ENCODE measurements around the gene CRNKL1.

CRNKL1 gene

GRCh38 chr20:20036756-20037155 is 15.5 kb downstream of the CRNKL1 start:
- Histone ChIP-seq H3K4me1 (ENCODE audit: low read depth, poor library complexity, severe bottlenecking) (no peaks in the 10 kb centered on the region), H4K20me1 (ENCODE audit: insufficient read depth) (no peaks in the 10 kb centered on the region), H3K27me3 (ENCODE audit: insufficient read depth, low read depth) (no peaks in the 10 kb centered on the region), H3K27ac (no peak overlapping the region), H3K9ac (no peak overlapping the region), H3K4me2 (no peak overlapping the region), H2AFZ (ENCODE audit: low read depth) (no peak overlapping the region), H3K36me3 (ENCODE audit: insufficient read depth) (0 out of 2 replicates have a peak, but pooled peaks cover 5% of the 10 kb centered on the region), H3K4me3 (IDR thresholded peaks at IDR 0.05; ENCODE audit: insufficient read depth, low read depth, low read length) (no peak overlapping the region), H3K79me2 (ENCODE audit: insufficient read depth, low read depth) (no peaks in the 10 kb centered on the region)
- TF ChIP-seq, protein P1, sequence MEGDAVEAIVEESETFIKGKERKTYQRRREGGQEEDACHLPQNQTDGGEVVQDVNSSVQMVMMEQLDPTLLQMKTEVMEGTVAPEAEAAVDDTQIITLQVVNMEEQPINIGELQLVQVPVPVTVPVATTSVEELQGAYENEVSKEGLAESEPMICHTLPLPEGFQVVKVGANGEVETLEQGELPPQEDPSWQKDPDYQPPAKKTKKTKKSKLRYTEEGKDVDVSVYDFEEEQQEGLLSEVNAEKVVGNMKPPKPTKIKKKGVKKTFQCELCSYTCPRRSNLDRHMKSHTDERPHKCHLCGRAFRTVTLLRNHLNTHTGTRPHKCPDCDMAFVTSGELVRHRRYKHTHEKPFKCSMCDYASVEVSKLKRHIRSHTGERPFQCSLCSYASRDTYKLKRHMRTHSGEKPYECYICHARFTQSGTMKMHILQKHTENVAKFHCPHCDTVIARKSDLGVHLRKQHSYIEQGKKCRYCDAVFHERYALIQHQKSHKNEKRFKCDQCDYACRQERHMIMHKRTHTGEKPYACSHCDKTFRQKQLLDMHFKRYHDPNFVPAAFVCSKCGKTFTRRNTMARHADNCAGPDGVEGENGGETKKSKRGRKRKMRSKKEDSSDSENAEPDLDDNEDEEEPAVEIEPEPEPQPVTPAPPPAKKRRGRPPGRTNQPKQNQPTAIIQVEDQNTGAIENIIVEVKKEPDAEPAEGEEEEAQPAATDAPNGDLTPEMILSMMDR (conservative IDR thresholded peaks at IDR 0.05; ENCODE audit: low read depth, low read length): no peak

- H4K20me1 ChIP-seq (ENCODE audit: insufficient read depth): no peaks in the 10 kb centered on the region
- no peak overlapping the region for H3K4me3 ChIP-seq (IDR thresholded peaks at IDR 0.05; ENCODE audit: insufficient read depth, low read depth, low read length)
- no peaks in the 10 kb centered on the region for H3K27me3 ChIP-seq (ENCODE audit: insufficient read depth, low read depth)
- no peak overlapping the region for H3K9ac ChIP-seq
- TF ChIP-seq, protein P1 (conservative IDR thresholded peaks at IDR 0.05; ENCODE audit: low read depth, low read length): no peak
- H3K4me1 ChIP-seq (ENCODE audit: low read depth, poor library complexity, severe bottlenecking): peaks cover 6% of the 10 kb centered on the region
- H2AFZ ChIP-seq (ENCODE audit: low read depth): no peak overlapping the region
- H3K36me3 ChIP-seq (ENCODE audit: insufficient read depth): 0 out of 2 replicates have a peak, but pooled peaks cover 5% of the 10 kb centered on the region
- no peak overlapping the region for H3K27ac ChIP-seq
- H3K4me2 ChIP-seq: no peak overlapping the region
- H3K79me2 ChIP-seq (ENCODE audit: insufficient read depth, low read depth): no peaks in the 10 kb centered on the region
Measured at GRCh38 chr20:20034486-20034885, 17.8 kb downstream of the CRNKL1 start.

DNA sequence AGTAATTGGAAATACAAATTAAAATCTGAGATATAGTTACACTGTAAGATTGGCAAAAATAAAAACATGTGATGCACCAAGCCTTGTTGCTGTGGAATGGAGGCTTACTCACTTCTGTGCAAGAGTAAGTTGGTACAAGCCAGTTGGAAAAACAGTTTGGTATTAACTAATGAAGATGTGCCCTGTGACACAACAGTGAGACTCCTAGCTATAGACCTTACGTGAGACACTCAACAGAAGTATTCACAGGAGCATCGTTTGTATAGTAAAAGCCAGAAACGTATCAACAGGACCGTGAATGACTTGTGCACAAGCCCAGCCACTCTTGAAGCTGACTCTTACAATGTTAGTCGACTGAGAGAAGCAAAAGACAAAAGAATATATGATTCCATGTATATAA is 20.5 kb downstream of the CRNKL1 start:
- Histone ChIP-seq H3K36me3 (ENCODE audit: insufficient read depth) (0 out of 2 replicates have a peak, but pooled peaks cover 5% of the 10 kb centered on the region), H3K27ac (no peak overlapping the region), H3K4me1 (ENCODE audit: low read depth, poor library complexity, severe bottlenecking) (peaks cover 6% of the 10 kb centered on the region)

DNA sequence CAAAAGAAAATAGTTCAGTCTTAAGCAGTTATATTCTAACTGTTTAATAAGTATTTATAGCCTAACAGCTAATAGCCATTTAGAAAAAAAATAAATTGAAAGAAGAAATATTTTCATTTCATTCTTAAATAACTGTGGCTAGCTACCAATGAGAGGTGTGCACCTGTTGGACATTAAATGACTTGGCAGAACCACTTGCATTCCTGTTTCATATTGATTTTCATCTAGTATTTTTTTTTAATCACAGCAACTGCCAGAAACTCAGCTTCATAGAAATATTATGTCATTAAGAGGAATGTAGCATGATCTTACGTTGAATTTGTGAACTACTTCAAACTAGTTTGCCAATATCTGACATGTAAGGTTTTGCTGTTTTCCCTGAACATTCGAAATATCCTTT is 25.0 kb downstream of the CRNKL1 start:
- Histone ChIP-seq H3K27me3 (ENCODE audit: insufficient read depth, low read depth) (no peaks in the 10 kb centered on the region), H2AFZ (ENCODE audit: low read depth) (no peak overlapping the region), H3K4me2 (no peak overlapping the region), H3K79me2 (ENCODE audit: insufficient read depth, low read depth) (peaks cover 61% of the 10 kb centered on the region), H3K4me1 (ENCODE audit: low read depth, poor library complexity, severe bottlenecking) (peaks cover 24% of the 10 kb centered on the region), H3K9ac (no peak overlapping the region), H3K27ac (no peak overlapping the region), H4K20me1 (ENCODE audit: insufficient read depth) (no peaks in the 10 kb centered on the region), H3K36me3 (ENCODE audit: insufficient read depth) (no peaks in the 10 kb centered on the region), H3K4me3 (IDR thresholded peaks at IDR 0.05; ENCODE audit: insufficient read depth, low read depth, low read length) (no peak overlapping the region)
- TF ChIP-seq, protein P1 (conservative IDR thresholded peaks at IDR 0.05; ENCODE audit: low read depth, low read length): no peak

More for the DNA sequence above, 20.5 kb downstream of the CRNKL1 start:
- Histone ChIP-seq H3K4me3 (IDR thresholded peaks at IDR 0.05; ENCODE audit: insufficient read depth, low read depth, low read length) (no peak overlapping the region), H3K27me3 (ENCODE audit: insufficient read depth, low read depth) (no peaks in the 10 kb centered on the region), H3K4me2 (no peak overlapping the region), H2AFZ (ENCODE audit: low read depth) (no peak overlapping the region), H3K9ac (no peak overlapping the region), H3K79me2 (ENCODE audit: insufficient read depth, low read depth) (peaks cover 17% of the 10 kb centered on the region; the same call in 1 of the 2 replicates), H4K20me1 (ENCODE audit: insufficient read depth) (no peaks in the 10 kb centered on the region)
- TF ChIP-seq, protein P1 (conservative IDR thresholded peaks at IDR 0.05; ENCODE audit: low read depth, low read length): no peak
